Neural progenitor cell (in vitro differentiated cells): ENCODE data around the gene ZDHHC11.

Experiments
- CTCF ChIP-seq: fragments of 200-600 bp; sonication (generic); IDR thresholded peaks from 2 replicates; pipeline ENCODE4 v1.5.1; 2017; ENCODE audit warnings: antibody characterized with exemption, mild to moderate bottlenecking
- EZH2 ChIP-seq: fragments of 200-600 bp; sonication (generic); IDR thresholded peaks from 2 replicates; pipeline ENCODE4 v1.6.1; 2017; ENCODE audit warnings: antibody characterized with exemption, mild to moderate bottlenecking, moderate library complexity
- EZH2phosphoT487 ChIP-seq: fragments of 200-600 bp; sonication (generic); IDR thresholded peaks from 2 replicates; pipeline ENCODE4 v1.6.1; 2017; ENCODE audit warnings: antibody characterized with exemption

- no peak for TF ChIP-seq CTCF
- no peak for TF ChIP-seq EZH2
- TF ChIP-seq EZH2phosphoT487, result no peak
Measured at GRCh38 chr5:757346-757930, 93.3 kb downstream of the ZDHHC11 start.
